OCI-LY3 (cell line): ENCODE measurements around the gene IDH3G.
A peak's percentile ranks its signal among the peaks of the same experiment; 100 is the strongest.

Source experiments
- H2AFZ ChIP-seq: fragments of 200-600, 300-600 bp; shearing (Covaris generic); 2 replicates; pipeline ENCODE4 v1.6.0; 2014; ENCODE audit warnings: antibody characterized with exemption, low read depth, low read length
- H3K27ac ChIP-seq: fragments of 200-600, 300-600 bp; sonication (generic); 2 replicates; pipeline ENCODE4 v1.5.1; 2014; ENCODE audit warnings: mild to moderate bottlenecking, low read length, moderate library complexity, mixed read lengths
- H3K27me3 ChIP-seq: fragments of 200-600, 300-600 bp; sonication (generic); 2 replicates; pipeline ENCODE4 v1.6.1; 2014; ENCODE audit warnings: low read depth, low read length, mixed read lengths
- H3K36me3 ChIP-seq: fragments of 200-600, 300-600 bp; sonication (generic); replicated peaks from 2 replicates; pipeline ENCODE3; 2014; ENCODE audit warnings: low read depth, low read length, mixed read lengths
- H3K4me1 ChIP-seq: fragments of 300-600, 200-600 bp; sonication (generic); 2 replicates; pipeline ENCODE4 v1.6.1; 2014; ENCODE audit warnings: low read length, mixed read lengths
- H3K4me2 ChIP-seq: fragments of 200-600, 300-600 bp; sonication (generic); 2 replicates; pipeline ENCODE4 v1.6.1; 2014; ENCODE audit warnings: low read length, mixed read lengths
- H3K4me3 ChIP-seq: fragments of 300-600, 200-600 bp; sonication (generic); 2 replicates; pipeline ENCODE4 v1.5.1; 2014; ENCODE audit warnings: antibody characterized with exemption, mild to moderate bottlenecking, low read length, moderate library complexity
- H3K79me2 ChIP-seq: fragments of 300-600, 200-600 bp; shearing (Covaris generic); 2 replicates; pipeline ENCODE4 v1.6.1; 2014; ENCODE audit warnings: mild to moderate bottlenecking, low read length, mixed read lengths
- H3K9ac ChIP-seq: fragments of 300-600, 200-600 bp; shearing (Covaris generic); 2 replicates; pipeline ENCODE4 v1.6.0; 2014; ENCODE audit warnings: mild to moderate bottlenecking, low read length, moderate library complexity
- H3K9me3 ChIP-seq: fragments of 200-600, 300-600 bp; shearing (Covaris generic); 2 replicates; pipeline ENCODE4 v1.6.1; 2014; ENCODE audit warnings: low read length, mixed read lengths; ENCODE audit not compliant: insufficient read depth
- H4K20me1 ChIP-seq: fragments of 200-600, 300-600 bp; sonication (generic); 2 replicates; pipeline ENCODE4 v1.6.1; 2016; ENCODE audit warnings: low read length, mixed read lengths; ENCODE audit not compliant: insufficient read depth
- EZH2phosphoT487 ChIP-seq: fragments of 200-600 bp; shearing (Covaris generic); IDR thresholded peaks from 2 replicates; pipeline ENCODE4 v1.6.1; 2018; ENCODE audit warnings: antibody characterized with exemption, mixed run types, low read depth
- TF ChIP-seq, protein P1 (sequence below): fragments of 200-600, 300-600 bp; sonication (generic); IDR thresholded peaks from 2 replicates; pipeline ENCODE4 v1.5.1; 2014; ENCODE audit warnings: antibody characterized with exemption, low read length, low read depth

IDH3G gene

DNA sequence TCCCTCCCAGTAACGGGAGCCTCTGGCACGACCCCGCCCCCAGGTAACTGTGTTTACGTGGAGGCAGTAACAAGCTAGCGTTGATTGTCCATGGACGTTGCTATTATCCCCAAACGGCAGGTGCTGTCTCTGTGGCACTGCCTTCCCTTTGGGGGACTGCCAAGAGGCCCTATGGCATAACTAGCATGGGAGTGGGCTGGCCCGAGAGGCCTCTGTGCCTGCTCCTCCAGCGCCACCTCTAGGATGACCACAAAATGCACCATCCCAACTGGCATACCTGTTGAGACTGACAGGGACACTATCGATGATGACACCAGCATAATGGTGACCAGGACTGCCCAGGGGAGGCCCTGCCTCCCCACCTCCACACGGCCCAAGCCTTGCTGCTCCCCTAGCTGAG lies 11.9 kb downstream of the IDH3G start:
- no peak overlapping the region for H3K27ac ChIP-seq
- H3K36me3 ChIP-seq: no peaks in the 10 kb centered on the region
- no peaks in the 10 kb centered on the region for H4K20me1 ChIP-seq
- no peaks in the 10 kb centered on the region for H3K9me3 ChIP-seq
- no peak overlapping the region for H3K4me2 ChIP-seq
- no peak overlapping the region for H3K9ac ChIP-seq
- H2AFZ ChIP-seq: no peak overlapping the region
- no peak overlapping the region for H3K4me3 ChIP-seq
- no peaks in the 10 kb centered on the region for H3K27me3 ChIP-seq
- H3K79me2 ChIP-seq: no peaks in the 10 kb centered on the region
- no peaks in the 10 kb centered on the region for H3K4me1 ChIP-seq
- TF ChIP-seq, protein P1, sequence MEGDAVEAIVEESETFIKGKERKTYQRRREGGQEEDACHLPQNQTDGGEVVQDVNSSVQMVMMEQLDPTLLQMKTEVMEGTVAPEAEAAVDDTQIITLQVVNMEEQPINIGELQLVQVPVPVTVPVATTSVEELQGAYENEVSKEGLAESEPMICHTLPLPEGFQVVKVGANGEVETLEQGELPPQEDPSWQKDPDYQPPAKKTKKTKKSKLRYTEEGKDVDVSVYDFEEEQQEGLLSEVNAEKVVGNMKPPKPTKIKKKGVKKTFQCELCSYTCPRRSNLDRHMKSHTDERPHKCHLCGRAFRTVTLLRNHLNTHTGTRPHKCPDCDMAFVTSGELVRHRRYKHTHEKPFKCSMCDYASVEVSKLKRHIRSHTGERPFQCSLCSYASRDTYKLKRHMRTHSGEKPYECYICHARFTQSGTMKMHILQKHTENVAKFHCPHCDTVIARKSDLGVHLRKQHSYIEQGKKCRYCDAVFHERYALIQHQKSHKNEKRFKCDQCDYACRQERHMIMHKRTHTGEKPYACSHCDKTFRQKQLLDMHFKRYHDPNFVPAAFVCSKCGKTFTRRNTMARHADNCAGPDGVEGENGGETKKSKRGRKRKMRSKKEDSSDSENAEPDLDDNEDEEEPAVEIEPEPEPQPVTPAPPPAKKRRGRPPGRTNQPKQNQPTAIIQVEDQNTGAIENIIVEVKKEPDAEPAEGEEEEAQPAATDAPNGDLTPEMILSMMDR: peak; percentile 7; the same call in 1 of the 2 replicates
- TF ChIP-seq EZH2phosphoT487: no peak

DNA sequence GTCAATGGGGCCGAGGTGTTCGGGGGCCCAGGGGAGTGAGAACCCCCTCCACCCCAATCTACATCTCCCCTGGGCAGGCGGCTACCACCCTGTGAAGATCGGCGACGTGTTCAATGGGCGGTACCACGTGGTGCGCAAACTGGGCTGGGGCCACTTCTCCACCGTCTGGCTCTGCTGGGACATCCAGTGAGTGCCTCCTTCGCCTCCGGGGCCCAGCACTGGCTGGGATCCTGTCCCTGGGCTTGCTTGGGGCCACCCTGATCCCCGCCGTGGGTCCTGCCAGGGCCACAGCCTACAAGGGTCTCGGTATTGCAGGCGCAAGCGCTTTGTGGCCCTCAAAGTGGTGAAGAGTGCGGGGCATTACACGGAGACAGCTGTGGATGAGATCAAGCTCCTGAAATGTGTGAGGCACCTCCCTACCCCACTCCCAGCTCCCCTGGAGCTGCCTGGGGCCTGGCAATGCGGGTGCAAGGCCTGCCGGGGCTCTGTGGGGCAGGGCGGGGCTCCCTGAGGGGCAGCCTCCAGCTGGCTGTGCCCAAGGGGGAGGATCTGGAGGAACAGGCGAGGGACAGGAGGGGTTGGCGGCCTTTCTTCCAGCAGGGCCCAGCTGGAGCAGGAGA lies 12.6 kb downstream of the IDH3G start:
- no peak overlapping the region for H2AFZ ChIP-seq
- TF ChIP-seq, protein P1: no peak
- no peak for TF ChIP-seq EZH2phosphoT487
- no peak overlapping the region for H3K9ac ChIP-seq
- no peaks in the 10 kb centered on the region for H4K20me1 ChIP-seq
- no peak overlapping the region for H3K4me2 ChIP-seq
- H3K4me3 ChIP-seq: no peak overlapping the region
- H3K79me2 ChIP-seq: no peaks in the 10 kb centered on the region
- H3K27me3 ChIP-seq: no peaks in the 10 kb centered on the region
- H3K27ac ChIP-seq: no peak overlapping the region
- H3K9me3 ChIP-seq: no peaks in the 10 kb centered on the region
- H3K4me1 ChIP-seq: no peaks in the 10 kb centered on the region
- no peaks in the 10 kb centered on the region for H3K36me3 ChIP-seq

DNA sequence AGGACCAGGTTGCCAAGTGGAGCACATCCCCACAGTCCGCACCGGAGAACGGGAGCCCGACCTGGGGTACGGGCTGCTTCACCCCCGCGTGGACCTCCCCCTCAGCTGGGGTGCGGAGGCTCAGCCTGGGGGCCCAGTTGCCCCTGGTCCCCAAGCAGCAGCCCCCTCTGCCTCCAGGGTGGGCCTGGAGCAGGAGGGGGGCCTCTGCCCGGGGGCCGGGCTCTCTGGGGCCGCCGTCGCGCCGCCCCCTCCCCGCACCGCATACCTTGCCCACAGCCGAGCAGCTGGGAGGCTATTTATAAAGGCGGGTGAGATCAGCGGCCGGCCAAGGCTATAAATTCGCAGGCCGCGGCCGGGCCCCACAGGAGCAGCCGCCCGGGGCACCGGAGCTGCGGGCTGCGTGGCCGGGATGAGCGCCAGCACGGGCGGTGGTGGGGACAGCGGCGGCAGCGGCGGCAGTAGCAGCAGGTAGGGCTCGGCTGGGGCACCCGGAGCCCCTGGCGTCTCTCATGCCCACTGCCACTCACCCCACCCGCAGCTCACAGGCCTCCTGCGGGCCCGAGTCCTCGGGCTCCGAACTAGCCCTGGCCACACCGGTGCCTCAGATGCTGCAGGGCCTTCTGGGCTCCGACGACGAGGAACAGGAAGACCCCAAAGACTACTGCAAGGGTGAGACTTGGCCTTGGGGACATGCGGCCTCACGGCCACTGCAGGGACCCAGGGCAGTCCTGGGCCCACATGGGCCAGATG lies 13.3 kb downstream of the IDH3G start, which contains the start of gene SRPK3:
Gene SRPK3, plus strand, starts transcription at position 364 of the 750 bp plus-strand sequence. Its CDS starts 46 bp downstream, at position 410.
- Histone ChIP-seq H3K4me3 (no peak within 1 kb of the TSS), H3K9ac (no peak within 1 kb of the TSS)

More for the DNA sequence above, 13.3 kb downstream of the IDH3G start, which contains the start of gene SRPK3:
- Histone ChIP-seq H3K27ac (no peak within 1 kb of the TSS), H3K27me3 (no peaks in the 10 kb centered on the region), H3K36me3 (no peaks in the 10 kb centered on the region), H3K9me3 (no peaks in the 10 kb centered on the region), H3K4me2 (no peak within 1 kb of the TSS), H3K79me2 (no peaks in the 10 kb centered on the region), H2AFZ (no peak within 1 kb of the TSS), H3K4me1 (no peaks in the 10 kb centered on the region), H4K20me1 (no peaks in the 10 kb centered on the region)
- TF ChIP-seq, protein P1: no peak
- TF ChIP-seq EZH2phosphoT487: no peak
